ENCODE results near the gene SNX3.
"Not testable (repeated sequence)": the region's sequence is repeated elsewhere in the genome, so short reads cannot be mapped to it uniquely, and the experiment has no call there.

Gene SNX3

DNA sequence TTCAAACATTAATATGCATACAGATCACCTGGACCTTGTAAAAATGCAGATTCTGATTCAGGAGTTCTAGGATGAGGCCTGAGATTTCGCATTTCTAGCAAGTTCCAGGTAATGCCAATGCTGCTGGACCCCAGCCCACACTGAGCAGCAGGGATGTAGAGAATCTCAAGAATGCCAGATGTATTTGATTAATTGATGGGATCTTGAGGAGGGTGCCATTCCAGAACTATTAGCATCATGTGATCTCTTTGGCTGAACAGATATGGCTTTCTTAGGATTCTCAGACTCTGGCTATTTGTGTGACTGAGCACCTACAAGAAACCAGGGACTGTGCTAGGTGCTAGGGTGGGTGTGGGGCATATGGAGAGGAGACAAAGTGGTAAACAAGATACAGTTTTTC, 16.5 kb upstream of the SNX3 start:
- H3K4me3 ChIP-seq (ENCODE audit: low read length) = no peak overlapping the region
- no peak overlapping the region for H3K9ac ChIP-seq (ENCODE audit: low read length)
- H3K27ac ChIP-seq (ENCODE audit: low read length) = no peak overlapping the region
- TF ChIP-seq, protein P1, sequence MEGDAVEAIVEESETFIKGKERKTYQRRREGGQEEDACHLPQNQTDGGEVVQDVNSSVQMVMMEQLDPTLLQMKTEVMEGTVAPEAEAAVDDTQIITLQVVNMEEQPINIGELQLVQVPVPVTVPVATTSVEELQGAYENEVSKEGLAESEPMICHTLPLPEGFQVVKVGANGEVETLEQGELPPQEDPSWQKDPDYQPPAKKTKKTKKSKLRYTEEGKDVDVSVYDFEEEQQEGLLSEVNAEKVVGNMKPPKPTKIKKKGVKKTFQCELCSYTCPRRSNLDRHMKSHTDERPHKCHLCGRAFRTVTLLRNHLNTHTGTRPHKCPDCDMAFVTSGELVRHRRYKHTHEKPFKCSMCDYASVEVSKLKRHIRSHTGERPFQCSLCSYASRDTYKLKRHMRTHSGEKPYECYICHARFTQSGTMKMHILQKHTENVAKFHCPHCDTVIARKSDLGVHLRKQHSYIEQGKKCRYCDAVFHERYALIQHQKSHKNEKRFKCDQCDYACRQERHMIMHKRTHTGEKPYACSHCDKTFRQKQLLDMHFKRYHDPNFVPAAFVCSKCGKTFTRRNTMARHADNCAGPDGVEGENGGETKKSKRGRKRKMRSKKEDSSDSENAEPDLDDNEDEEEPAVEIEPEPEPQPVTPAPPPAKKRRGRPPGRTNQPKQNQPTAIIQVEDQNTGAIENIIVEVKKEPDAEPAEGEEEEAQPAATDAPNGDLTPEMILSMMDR (IDR thresholded peaks at IDR 0.05; ENCODE audit: low read depth, low read length) = no peak
- TF ChIP-seq EZH2phosphoT487 (IDR thresholded peaks at IDR 0.05; ENCODE audit: low read depth) = no peak
- H3K27me3 ChIP-seq (ENCODE audit: low read depth, low read length) = no peaks in the 10 kb centered on the region
- H2AFZ ChIP-seq (ENCODE audit: low read depth, low read length) = no peak overlapping the region
- no peaks in the 10 kb centered on the region for H3K79me2 ChIP-seq (ENCODE audit: low read length)
- no peaks in the 10 kb centered on the region for H4K20me1 ChIP-seq (ENCODE audit: insufficient read depth, low read length)
- H3K9me3 ChIP-seq (ENCODE audit: insufficient read depth, low read length) = no peaks in the 10 kb centered on the region
- H3K36me3 ChIP-seq (replicated peaks; ENCODE audit: low read depth, low read length) = no peaks in the 10 kb centered on the region
- H3K4me2 ChIP-seq (ENCODE audit: low read length) = no peak overlapping the region
- no peaks in the 10 kb centered on the region for H3K4me1 ChIP-seq (ENCODE audit: low read length)

DNA sequence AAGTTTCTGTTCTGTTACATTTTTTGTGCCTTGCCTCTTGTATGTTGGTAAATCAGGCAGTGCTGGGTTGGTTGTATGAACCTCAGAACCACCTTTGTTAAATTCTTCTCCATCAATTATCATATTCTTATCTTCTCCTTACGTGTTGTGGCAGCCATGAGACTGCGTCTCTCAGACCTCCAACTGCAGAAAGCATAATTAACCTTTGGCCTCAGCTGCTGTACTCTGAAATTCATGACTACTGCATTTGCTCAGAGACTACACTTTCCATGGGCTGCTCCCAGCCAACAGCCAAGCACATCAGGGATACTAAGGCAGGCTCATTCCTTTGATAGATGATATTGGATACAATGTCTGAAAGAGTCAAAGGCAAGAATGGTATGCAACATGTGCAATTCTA, 15.1 kb upstream of the SNX3 start:
- no peak overlapping the region for H3K27ac ChIP-seq (ENCODE audit: low read length)

DNA sequence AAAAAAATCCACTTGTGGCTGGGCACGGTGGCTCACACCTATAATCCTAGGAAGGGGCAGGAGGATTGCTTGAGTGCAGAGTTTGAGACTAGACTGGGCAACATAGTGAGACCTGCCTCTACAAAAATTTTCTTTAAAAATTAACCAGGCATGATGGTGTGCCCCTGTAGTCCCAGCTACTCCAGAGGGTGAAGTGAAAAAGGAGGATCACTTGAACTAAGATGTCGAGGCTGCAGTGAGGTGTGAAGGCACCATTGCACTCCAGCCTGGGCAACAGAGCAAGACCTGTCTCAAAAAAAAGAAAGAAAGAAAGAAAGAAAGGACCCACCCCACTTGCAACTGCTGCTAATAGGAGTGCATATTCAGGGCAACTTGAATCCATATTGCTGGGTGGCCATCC, 13.7 kb upstream of the SNX3 start:
- Histone ChIP-seq H3K4me3 (ENCODE audit: low read length) (no peak overlapping the region), H2AFZ (ENCODE audit: low read depth, low read length) (no peak overlapping the region), H4K20me1 (ENCODE audit: insufficient read depth, low read length) (no peaks in the 10 kb centered on the region), H3K9ac (ENCODE audit: low read length) (no peak overlapping the region), H3K79me2 (ENCODE audit: low read length) (no peaks in the 10 kb centered on the region), H3K27me3 (ENCODE audit: low read depth, low read length) (no peaks in the 10 kb centered on the region), H3K9me3 (ENCODE audit: insufficient read depth, low read length) (no peaks in the 10 kb centered on the region), H3K36me3 (replicated peaks; ENCODE audit: low read depth, low read length) (no peaks in the 10 kb centered on the region), H3K4me1 (ENCODE audit: low read length) (no peaks in the 10 kb centered on the region), H3K4me2 (ENCODE audit: low read length) (no peak overlapping the region), H3K27ac (ENCODE audit: low read length) (no peak overlapping the region)
- TF ChIP-seq, protein P1 (IDR thresholded peaks at IDR 0.05; ENCODE audit: low read depth, low read length) = no peak
- TF ChIP-seq EZH2phosphoT487 (IDR thresholded peaks at IDR 0.05; ENCODE audit: low read depth) = no peak

More for the DNA sequence above, 15.1 kb upstream of the SNX3 start:
- Histone ChIP-seq H3K4me3 (ENCODE audit: low read length) (no peak overlapping the region), H3K4me1 (ENCODE audit: low read length) (no peaks in the 10 kb centered on the region), H4K20me1 (ENCODE audit: insufficient read depth, low read length) (no peaks in the 10 kb centered on the region), H3K27me3 (ENCODE audit: low read depth, low read length) (no peaks in the 10 kb centered on the region), H3K36me3 (replicated peaks; ENCODE audit: low read depth, low read length) (no peaks in the 10 kb centered on the region), H3K9ac (ENCODE audit: low read length) (no peak overlapping the region), H3K9me3 (ENCODE audit: insufficient read depth, low read length) (no peaks in the 10 kb centered on the region), H3K4me2 (ENCODE audit: low read length) (no peak overlapping the region), H3K79me2 (ENCODE audit: low read length) (no peaks in the 10 kb centered on the region), H2AFZ (ENCODE audit: low read depth, low read length) (no peak overlapping the region)
- TF ChIP-seq, protein P1 (IDR thresholded peaks at IDR 0.05; ENCODE audit: low read depth, low read length) = no peak
- TF ChIP-seq EZH2phosphoT487 (IDR thresholded peaks at IDR 0.05; ENCODE audit: low read depth) = no peak

DNA sequence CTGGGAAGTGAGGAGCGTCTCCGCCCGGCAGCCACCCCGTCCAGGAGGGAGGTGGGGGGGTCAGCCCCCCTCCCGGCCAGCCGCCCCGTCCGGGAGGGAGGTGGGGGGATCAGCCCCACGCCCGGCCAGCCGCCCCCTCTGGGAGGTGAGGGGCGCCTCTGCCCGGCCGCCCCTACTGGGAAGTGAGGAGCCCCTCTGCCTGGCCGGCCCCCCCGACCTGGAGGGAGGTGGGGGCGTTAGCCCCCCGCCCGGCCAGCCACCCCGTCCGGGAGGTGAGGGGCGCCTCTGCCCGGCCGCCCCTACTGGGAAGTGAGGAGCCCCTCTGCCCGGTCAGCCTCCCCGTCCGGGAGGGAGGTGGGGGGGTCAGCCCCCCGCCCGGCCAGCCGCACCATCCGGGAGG, 9.1 kb upstream of the SNX3 start:
- not testable (repeated sequence) for H3K9me3 ChIP-seq (ENCODE audit: insufficient read depth, low read length); H3K27ac ChIP-seq (ENCODE audit: low read length); H3K36me3 ChIP-seq (replicated peaks; ENCODE audit: low read depth, low read length); H3K79me2 ChIP-seq (ENCODE audit: low read length); H2AFZ ChIP-seq (ENCODE audit: low read depth, low read length); H3K4me2 ChIP-seq (ENCODE audit: low read length); H3K27me3 ChIP-seq (ENCODE audit: low read depth, low read length); H4K20me1 ChIP-seq (ENCODE audit: insufficient read depth, low read length); H3K4me1 ChIP-seq (ENCODE audit: low read length); H3K9ac ChIP-seq (ENCODE audit: low read length); H3K4me3 ChIP-seq (ENCODE audit: low read length)

DNA sequence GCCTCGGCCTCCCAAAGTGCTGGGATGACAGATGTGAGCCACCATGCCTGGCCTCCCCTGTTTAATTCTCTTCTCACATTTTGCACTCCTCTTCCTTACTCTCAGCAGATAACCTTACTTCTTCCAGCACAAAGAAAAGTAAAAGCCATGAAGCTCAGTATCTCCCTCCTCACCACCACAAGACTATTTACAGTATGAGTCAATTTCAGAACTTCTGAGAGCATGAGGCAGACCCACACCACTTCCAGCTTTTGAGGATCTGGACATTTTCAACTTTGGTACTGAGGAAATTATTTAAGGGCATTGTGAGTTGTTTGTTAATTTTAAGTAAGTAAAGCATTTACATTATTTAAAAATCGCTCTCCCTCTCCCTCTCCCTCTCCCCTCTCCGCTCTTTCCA, 8.0 kb upstream of the SNX3 start:
- TF ChIP-seq EZH2phosphoT487 (IDR thresholded peaks at IDR 0.05; ENCODE audit: low read depth) = no peak
- TF ChIP-seq, protein P1 (IDR thresholded peaks at IDR 0.05; ENCODE audit: low read depth, low read length) = no peak
- Histone ChIP-seq H3K4me2 (ENCODE audit: low read length) (no peak overlapping the region), H3K36me3 (replicated peaks; ENCODE audit: low read depth, low read length) (no peaks in the 10 kb centered on the region), H3K4me1 (ENCODE audit: low read length) (no peaks in the 10 kb centered on the region), H4K20me1 (ENCODE audit: insufficient read depth, low read length) (no peaks in the 10 kb centered on the region), H3K4me3 (ENCODE audit: low read length) (no peak overlapping the region), H3K27ac (ENCODE audit: low read length) (no peak overlapping the region), H3K9ac (ENCODE audit: low read length) (no peak overlapping the region), H3K9me3 (ENCODE audit: insufficient read depth, low read length) (no peaks in the 10 kb centered on the region), H2AFZ (ENCODE audit: low read depth, low read length) (no peak overlapping the region), H3K27me3 (ENCODE audit: low read depth, low read length) (no peaks in the 10 kb centered on the region), H3K79me2 (ENCODE audit: low read length) (no peaks in the 10 kb centered on the region)
